SK-N-SH (cell line): ENCODE measurements around the gene USP31. TPM values are rescaled to one million over a fixed set of nuclear protein-coding genes. Genes with fewer than 3 reads are reported as not detected.
"Not testable (repeated sequence)": the region's sequence is repeated elsewhere in the genome, so short reads cannot be mapped to it uniquely, and the experiment has no call there.

Experiments used
- CTCF ChIA-PET: fragments of 300-600, 350-600 bp; formaldehyde crosslinking; extraction: SDS; loops from one replicate; lab custom pipeline; 2021; lab: Yijun Ruan, JAX
- POLR2A ChIA-PET: fragments of 350-600 bp; sonication (Branson Sonifier 250); formaldehyde crosslinking; extraction: SDS; loops from one replicate; lab custom pipeline; 2020; ENCODE audit warnings: antibody characterized with exemption, inconsistent platforms; lab: Yijun Ruan, JAX
- DNase-seq: peaks from one replicate; pipeline ENCODE4 v3.0.0; 2012
- H2AFZ ChIP-seq: fragments of 200-600 bp; sonication (generic); 2 replicates; pipeline ENCODE4 v1.8.1; 2016; ENCODE audit warnings: antibody characterized with exemption, mild to moderate bottlenecking, low read depth
- H3F3A ChIP-seq: fragments of 200-600 bp; sonication (generic); replicated peaks from 2 replicates; pipeline ENCODE3; 2016; ENCODE audit warnings: antibody characterized with exemption, mild to moderate bottlenecking; ENCODE audit not compliant: insufficient read depth
- H3K27ac ChIP-seq, 2 experiments: fragments of 200-500 bp in 1 of 2; fragments of 200-600 bp in 1 of 2; sonication (Bioruptor generic) in 1 of 2; sonication (generic), shearing (Covaris generic) in 1 of 2; 2 replicates each; pipeline versions ENCODE4 v1.5.1 to v1.6.1; 2014 to 2016; ENCODE audit warnings: low read depth in 2 of 2, inconsistent platforms in 1 of 2, low read length in 1 of 2, mild to moderate bottlenecking in 1 of 2, mixed read lengths in 1 of 2
- H3K27me3 ChIP-seq: fragments of 200-600 bp; sonication (generic), shearing (Covaris generic); 2 replicates; pipeline ENCODE4 v1.6.1; 2016; ENCODE audit warnings: mixed run types; ENCODE audit not compliant: insufficient read depth
- H3K36me3 ChIP-seq, 2 experiments: fragments of 200-500 bp in 1 of 2; fragments of 200-600 bp in 1 of 2; sonication (Bioruptor generic) in 1 of 2; sonication (generic) in 1 of 2; replicated peaks in 1 of 2; 2 replicates each; pipeline versions ENCODE3 to v1.5.1; 2014 to 2016; ENCODE audit warnings: low read length in 1 of 2, mild to moderate bottlenecking in 1 of 2; ENCODE audit not compliant: insufficient read depth in 2 of 2, control insufficient read depth in 1 of 2
- H3K4me1 ChIP-seq, 2 experiments: fragments of 200-500 bp in 1 of 2; fragments of 200-600 bp in 1 of 2; sonication (Bioruptor generic) in 1 of 2; sonication (generic), shearing (Covaris generic) in 1 of 2; 2 replicates each; pipeline versions ENCODE4 v1.5.1 to v1.6.1; 2014 to 2016; ENCODE audit warnings: low read depth in 1 of 2, low read length in 1 of 2, mixed run types in 1 of 2; ENCODE audit not compliant: insufficient read depth in 2 of 2, control insufficient read depth in 1 of 2
- H3K4me2 ChIP-seq: fragments of 200-600 bp; sonication (generic), shearing (Covaris generic); 2 replicates; pipeline ENCODE4 v1.6.1; 2017; ENCODE audit warnings: mixed run types
- H3K4me3 ChIP-seq, 2 experiments: fragments of 200-500 bp in 1 of 2; fragments of 200-600 bp in 1 of 2; sonication (Bioruptor generic) in 1 of 2; sonication (generic), shearing (Covaris generic) in 1 of 2; 2 replicates each; pipeline versions ENCODE4 v1.5.1 to v1.8.1; 2014 to 2016; ENCODE audit warnings: low read depth in 2 of 2, inconsistent platforms in 1 of 2, low read length in 1 of 2, mild to moderate bottlenecking in 1 of 2, mixed read lengths in 1 of 2, moderate library complexity in 1 of 2
- H3K79me2 ChIP-seq: fragments of 200-600 bp; sonication (generic); 2 replicates; pipeline ENCODE4 v1.8.1; 2017; ENCODE audit warnings: mild to moderate bottlenecking; ENCODE audit not compliant: insufficient read depth
- H3K9ac ChIP-seq: fragments of 200-600 bp; sonication (generic); 2 replicates; pipeline ENCODE4 v1.6.1; 2017; ENCODE audit warnings: mixed run types
- H3K9me2 ChIP-seq: fragments of 200-600 bp; sonication (generic); 2 replicates; pipeline ENCODE4 v1.6.1; 2017; ENCODE audit warnings: mixed run types
- H3K9me3 ChIP-seq: fragments of 200-600 bp; sonication (generic); 2 replicates; pipeline ENCODE4 v1.6.1; 2017; ENCODE audit warnings: mixed run types, mild to moderate bottlenecking, moderate library complexity
- H4K20me1 ChIP-seq: fragments of 200-600 bp; sonication (generic); 2 replicates; pipeline ENCODE4 v1.6.1; 2017; ENCODE audit warnings: mild to moderate bottlenecking, mixed run types; ENCODE audit not compliant: insufficient read depth
- CHD2 ChIP-seq: fragments of 150-350 bp; IDR thresholded peaks from 2 replicates; pipeline ENCODE4 v1.6.1; 2018; ENCODE audit warnings: low read length; ENCODE audit not compliant: partially characterized antibody
- EP300 ChIP-seq, 2 experiments: IDR thresholded peaks; 2 replicates each; pipeline versions ENCODE4 v1.4.0 to v1.6.1; 2012; ENCODE audit warnings: borderline replicate concordance in 1 of 2, low read depth in 1 of 2, low read length in 1 of 2
- FOSL2 ChIP-seq: IDR thresholded peaks from 2 replicates; pipeline ENCODE4 v1.4.0; 2012; ENCODE audit warnings: low read depth, mild to moderate bottlenecking, moderate library complexity, borderline replicate concordance
- GATA2 ChIP-seq: sonication (generic); formaldehyde crosslinking; IDR thresholded peaks from 2 replicates; pipeline ENCODE4 v1.5.0; 2020; ENCODE audit warnings: mild to moderate bottlenecking, missing genetic modification reagents
- JUND ChIP-seq: IDR thresholded peaks from 2 replicates; pipeline ENCODE4 v1.4.0; 2012
- MEF2A ChIP-seq: IDR thresholded peaks from 2 replicates; pipeline ENCODE4 v1.4.0; 2012; ENCODE audit warnings: low read depth, borderline replicate concordance
- MXI1 ChIP-seq: IDR thresholded peaks from 2 replicates; pipeline ENCODE4 v1.6.1; 2012; ENCODE audit warnings: mild to moderate bottlenecking, low read depth, low read length, improper control_type of control experiment
- POLR2AphosphoS5 ChIP-seq: IDR thresholded peaks from 2 replicates; pipeline ENCODE4 v1.6.1; 2012; ENCODE audit warnings: low read depth, low read length
- RAD21 ChIP-seq: IDR thresholded peaks from 2 replicates; pipeline ENCODE4 v1.6.1; 2012; ENCODE audit warnings: mild to moderate bottlenecking, low read length
- TEAD4 ChIP-seq: IDR thresholded peaks from 2 replicates; pipeline ENCODE4 v1.4.0; 2012; ENCODE audit warnings: mild to moderate bottlenecking, borderline replicate concordance; ENCODE audit not compliant: insufficient read depth
- WGBS: methylation state at CpG from one replicate; pipeline ENCODE4 v1.1.6; 2017; ENCODE audit warnings: low lambda C conversion rate; 5-methylcytosine and 5-hydroxymethylcytosine counted together
- polyA plus RNA-seq, 3 experiments: library from polyadenylated mRNA; depleted of rRNA; stranded (reverse); fragments of >200 nt; gene quantifications; 2 replicates each; pipeline ENCODE4 v1.2.3, GENCODE V29; 2012
- TF ChIP-seq, protein P1 (sequence below): IDR thresholded peaks from 2 replicates; pipeline ENCODE4 v1.4.0; 2012; ENCODE audit warnings: low read depth, borderline replicate concordance

Gene USP31
- polyA plus RNA-seq, 1 of the 3 experiments (the other 2 are of a cell fraction) = 3.2 TPM

- Histone ChIP-seq H2AFZ (no peak overlapping the region), H3F3A (no peaks in the 10 kb centered on the region), H3K9ac (no peak overlapping the region), H3K4me2 (no peak overlapping the region), H3K36me3 (peaks cover 22 to 23% of the 10 kb centered on the region in 2 experiments), H3K9me3 (no peaks in the 10 kb centered on the region), H4K20me1 (no peaks in the 10 kb centered on the region), H3K9me2 (no peaks in the 10 kb centered on the region), H3K4me1 (peaks cover 0 to 2% of the 10 kb centered on the region in 2 experiments; a peak in 1 of 4 replicates), H3K27me3 (no peaks in the 10 kb centered on the region), H3K79me2 (peaks cover 28% of the 10 kb centered on the region; the same call in 1 of the 2 replicates), H3K27ac (no peak overlapping the region), H3K4me3 (no peak overlapping the region)
- ChIA-PET POLR2A (no interaction called here), CTCF (interaction anchor here (1.2 to 3.0 kb wide), 3 partner anchors 30 to 202 kb away, joined by 3 to 8 read pairs (median 3); no protein-coding TSS in a partner anchor)
- no peak for TF ChIP-seq EP300 (IDR thresholded peaks at IDR 0.05; ENCODE audit: borderline replicate concordance in 1 of 2, low read depth in 1 of 2, low read length in 1 of 2)
- no peak for TF ChIP-seq RAD21
- no peak for TF ChIP-seq JUND
- TF ChIP-seq FOSL2 = no peak
- no peak for TF ChIP-seq MXI1
- TF ChIP-seq MEF2A = no peak
- TF ChIP-seq CHD2 = no peak
- TF ChIP-seq TEAD4 = no peak
- TF ChIP-seq POLR2AphosphoS5 = no peak
- no peak for TF ChIP-seq GATA2 (CRISPR knock-in tag)
- TF ChIP-seq, protein P1, sequence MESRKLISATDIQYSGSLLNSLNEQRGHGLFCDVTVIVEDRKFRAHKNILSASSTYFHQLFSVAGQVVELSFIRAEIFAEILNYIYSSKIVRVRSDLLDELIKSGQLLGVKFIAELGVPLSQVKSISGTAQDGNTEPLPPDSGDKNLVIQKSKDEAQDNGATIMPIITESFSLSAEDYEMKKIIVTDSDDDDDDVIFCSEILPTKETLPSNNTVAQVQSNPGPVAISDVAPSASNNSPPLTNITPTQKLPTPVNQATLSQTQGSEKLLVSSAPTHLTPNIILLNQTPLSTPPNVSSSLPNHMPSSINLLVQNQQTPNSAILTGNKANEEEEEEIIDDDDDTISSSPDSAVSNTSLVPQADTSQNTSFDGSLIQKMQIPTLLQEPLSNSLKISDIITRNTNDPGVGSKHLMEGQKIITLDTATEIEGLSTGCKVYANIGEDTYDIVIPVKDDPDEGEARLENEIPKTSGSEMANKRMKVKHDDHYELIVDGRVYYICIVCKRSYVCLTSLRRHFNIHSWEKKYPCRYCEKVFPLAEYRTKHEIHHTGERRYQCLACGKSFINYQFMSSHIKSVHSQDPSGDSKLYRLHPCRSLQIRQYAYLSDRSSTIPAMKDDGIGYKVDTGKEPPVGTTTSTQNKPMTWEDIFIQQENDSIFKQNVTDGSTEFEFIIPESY = no peak
- 98% methylated on average over 5 of the region's 5 CpGs for WGBS
- DNase-seq = no peak
Observed at GRCh38 chr16:23101012-23101550, 48.2 kb downstream of the USP31 start.

DNA sequence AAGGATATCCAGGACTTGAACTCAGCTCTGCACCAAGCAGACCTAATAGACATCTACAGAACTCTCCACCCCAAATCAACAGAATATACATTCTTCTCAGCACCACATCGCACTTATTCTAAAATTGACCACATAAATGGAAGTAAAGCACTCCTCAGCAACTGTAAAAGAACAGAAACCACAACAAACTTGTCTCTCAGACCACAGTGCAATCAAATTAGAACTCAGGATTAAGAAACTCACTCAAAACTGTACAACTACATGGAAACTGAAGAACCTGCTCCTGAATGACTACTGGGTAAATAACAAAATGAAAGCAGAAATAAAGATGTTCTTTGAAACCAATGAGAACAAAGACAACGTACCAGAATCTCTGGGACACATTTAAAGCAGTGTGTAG is 52.8 kb downstream of the USP31 start:
- WGBS = 100% methylated on average over 2 of the region's 2 CpGs
- CTCF ChIA-PET, DNase-seq, H3K9ac ChIP-seq, POLR2A ChIA-PET, H3K4me2 ChIP-seq, H3F3A ChIP-seq, H3K9me2 ChIP-seq, H3K4me1 ChIP-seq, H2AFZ ChIP-seq, H3K27me3 ChIP-seq, H3K27ac ChIP-seq, H3K9me3 ChIP-seq, H4K20me1 ChIP-seq, H3K4me3 ChIP-seq: not testable (repeated sequence)
- Histone ChIP-seq H3K79me2 (peaks cover 35% of the 10 kb centered on the region; the same call in 1 of the 2 replicates), H3K36me3 (peaks cover 3 to 15% of the 10 kb centered on the region in 2 experiments)

DNA sequence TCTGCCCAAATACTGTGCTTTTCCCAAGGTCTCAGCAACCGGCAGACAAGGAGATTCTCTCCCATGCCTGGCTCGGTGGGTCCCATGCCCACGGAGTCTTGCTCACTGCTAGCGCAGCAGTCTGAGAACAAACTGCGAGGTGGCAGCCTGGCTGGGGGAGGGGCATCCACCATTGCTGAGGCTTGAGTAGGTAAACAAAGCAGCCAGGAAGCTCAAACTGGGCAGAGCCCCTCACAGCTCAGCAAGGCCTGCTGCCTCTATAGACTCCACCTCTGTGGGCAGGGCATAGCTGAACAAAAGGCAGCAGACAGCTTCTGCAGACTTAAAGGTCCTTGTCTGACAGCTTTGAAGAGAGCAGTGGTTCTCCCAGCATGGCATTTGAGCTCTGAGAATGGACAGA is 55.1 kb downstream of the USP31 start:
- peaks cover 36% of the 10 kb centered on the region; the same call in 1 of the 2 replicates for H3K79me2 ChIP-seq
- WGBS = 100% methylated on average over 2 of the region's 5 CpGs
- not testable (repeated sequence) for H3K4me2 ChIP-seq

More for the DNA sequence above, 55.1 kb downstream of the USP31 start:
- CTCF ChIA-PET = interaction anchor here (0.6 kb wide), 1 partner anchor 263 kb away, joined by 3 read pairs; no protein-coding TSS in a partner anchor
- DNase-seq, H3K9me2 ChIP-seq, H3K27ac ChIP-seq, H3K4me3 ChIP-seq, H3F3A ChIP-seq, H2AFZ ChIP-seq, H3K9ac ChIP-seq, H3K4me1 ChIP-seq, H4K20me1 ChIP-seq, POLR2A ChIA-PET, H3K27me3 ChIP-seq, H3K9me3 ChIP-seq: not testable (repeated sequence)
- peaks cover 11 to 21% of the 10 kb centered on the region in 2 experiments for H3K36me3 ChIP-seq
